ENCODE data around the gene NFKB2.

NFKB2 gene

DNA sequence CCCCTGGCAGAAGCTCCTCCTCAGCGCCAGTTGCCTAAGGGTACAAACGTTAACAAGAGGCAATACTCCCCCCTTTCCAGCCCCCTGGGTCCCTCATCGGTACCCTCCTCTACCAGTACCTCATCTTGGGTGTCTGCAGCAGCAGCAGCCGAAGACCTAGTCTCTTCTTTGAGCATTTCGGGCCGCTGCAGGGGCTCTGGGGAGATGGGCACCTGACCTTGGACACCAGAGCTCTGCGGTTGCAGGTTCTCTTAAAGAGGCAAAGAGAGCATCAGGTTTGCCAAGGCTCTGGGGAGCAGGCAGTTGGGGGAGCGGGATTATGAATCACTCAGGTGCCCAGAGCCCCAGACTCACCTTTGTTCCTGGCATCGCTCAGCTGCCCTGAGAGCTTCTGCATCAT is 28.6 kb downstream of the NFKB2 start (continued):
- TF ChIP-seq, protein P1, sequence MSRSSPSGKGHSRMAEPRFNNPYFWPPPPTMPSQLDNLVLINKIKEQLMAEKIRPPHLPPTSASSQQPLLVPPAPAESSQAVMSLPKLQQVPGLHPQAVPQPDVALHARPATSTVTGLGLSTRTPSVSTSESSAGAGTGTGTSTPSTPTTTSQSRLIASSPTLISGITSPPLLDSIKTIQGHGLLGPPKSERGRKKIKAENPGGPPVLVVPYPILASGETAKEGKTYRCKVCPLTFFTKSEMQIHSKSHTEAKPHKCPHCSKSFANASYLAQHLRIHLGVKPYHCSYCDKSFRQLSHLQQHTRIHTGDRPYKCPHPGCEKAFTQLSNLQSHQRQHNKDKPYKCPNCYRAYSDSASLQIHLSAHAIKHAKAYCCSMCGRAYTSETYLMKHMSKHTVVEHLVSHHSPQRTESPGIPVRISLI (tag by site-specific recombination; IDR thresholded peaks at IDR 0.05): no peak
- TF ChIP-seq, protein P2, sequence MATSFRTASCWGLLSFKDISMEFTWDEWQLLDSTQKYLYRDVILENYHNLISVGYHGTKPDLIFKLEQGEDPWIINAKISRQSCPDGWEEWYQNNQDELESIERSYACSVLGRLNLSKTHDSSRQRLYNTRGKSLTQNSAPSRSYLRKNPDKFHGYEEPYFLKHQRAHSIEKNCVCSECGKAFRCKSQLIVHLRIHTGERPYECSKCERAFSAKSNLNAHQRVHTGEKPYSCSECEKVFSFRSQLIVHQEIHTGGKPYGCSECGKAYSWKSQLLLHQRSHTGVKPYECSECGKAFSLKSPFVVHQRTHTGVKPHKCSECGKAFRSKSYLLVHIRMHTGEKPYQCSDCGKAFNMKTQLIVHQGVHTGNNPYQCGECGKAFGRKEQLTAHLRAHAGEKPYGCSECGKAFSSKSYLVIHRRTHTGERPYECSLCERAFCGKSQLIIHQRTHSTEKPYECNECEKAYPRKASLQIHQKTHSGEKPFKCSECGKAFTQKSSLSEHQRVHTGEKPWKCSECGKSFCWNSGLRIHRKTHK (tag by site-specific recombination; IDR thresholded peaks at IDR 0.05): no peak
- TF ChIP-seq SCRT2 (tag by site-specific recombination; IDR thresholded peaks at IDR 0.05) (no peak), ZNF292 (tag by site-specific recombination; IDR thresholded peaks at IDR 0.05; ENCODE audit: borderline replicate concordance, low read depth) (no peak), EGR2 (tag by site-specific recombination; IDR thresholded peaks at IDR 0.05; ENCODE audit: low read depth) (no peak), KLF8 (tag by site-specific recombination; IDR thresholded peaks at IDR 0.05) (no peak), ZNF654 (tag by site-specific recombination; IDR thresholded peaks at IDR 0.05; ENCODE audit: low read depth) (no peak), ZNF843 (tag by site-specific recombination; IDR thresholded peaks at IDR 0.05) (no peak), ZFP69B (tag by site-specific recombination; IDR thresholded peaks at IDR 0.05) (no peak), ZNF544 (tag by site-specific recombination; IDR thresholded peaks at IDR 0.05) (no peak)
- TF ChIP-seq, protein P3, sequence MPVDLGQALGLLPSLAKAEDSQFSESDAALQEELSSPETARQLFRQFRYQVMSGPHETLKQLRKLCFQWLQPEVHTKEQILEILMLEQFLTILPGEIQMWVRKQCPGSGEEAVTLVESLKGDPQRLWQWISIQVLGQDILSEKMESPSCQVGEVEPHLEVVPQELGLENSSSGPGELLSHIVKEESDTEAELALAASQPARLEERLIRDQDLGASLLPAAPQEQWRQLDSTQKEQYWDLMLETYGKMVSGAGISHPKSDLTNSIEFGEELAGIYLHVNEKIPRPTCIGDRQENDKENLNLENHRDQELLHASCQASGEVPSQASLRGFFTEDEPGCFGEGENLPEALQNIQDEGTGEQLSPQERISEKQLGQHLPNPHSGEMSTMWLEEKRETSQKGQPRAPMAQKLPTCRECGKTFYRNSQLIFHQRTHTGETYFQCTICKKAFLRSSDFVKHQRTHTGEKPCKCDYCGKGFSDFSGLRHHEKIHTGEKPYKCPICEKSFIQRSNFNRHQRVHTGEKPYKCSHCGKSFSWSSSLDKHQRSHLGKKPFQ (tag by site-specific recombination; IDR thresholded peaks at IDR 0.05): no peak
- TF ChIP-seq, protein P4, sequence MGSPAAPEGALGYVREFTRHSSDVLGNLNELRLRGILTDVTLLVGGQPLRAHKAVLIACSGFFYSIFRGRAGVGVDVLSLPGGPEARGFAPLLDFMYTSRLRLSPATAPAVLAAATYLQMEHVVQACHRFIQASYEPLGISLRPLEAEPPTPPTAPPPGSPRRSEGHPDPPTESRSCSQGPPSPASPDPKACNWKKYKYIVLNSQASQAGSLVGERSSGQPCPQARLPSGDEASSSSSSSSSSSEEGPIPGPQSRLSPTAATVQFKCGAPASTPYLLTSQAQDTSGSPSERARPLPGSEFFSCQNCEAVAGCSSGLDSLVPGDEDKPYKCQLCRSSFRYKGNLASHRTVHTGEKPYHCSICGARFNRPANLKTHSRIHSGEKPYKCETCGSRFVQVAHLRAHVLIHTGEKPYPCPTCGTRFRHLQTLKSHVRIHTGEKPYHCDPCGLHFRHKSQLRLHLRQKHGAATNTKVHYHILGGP (tag by site-specific recombination; IDR thresholded peaks at IDR 0.05): no peak
- TF ChIP-seq, protein P5, sequence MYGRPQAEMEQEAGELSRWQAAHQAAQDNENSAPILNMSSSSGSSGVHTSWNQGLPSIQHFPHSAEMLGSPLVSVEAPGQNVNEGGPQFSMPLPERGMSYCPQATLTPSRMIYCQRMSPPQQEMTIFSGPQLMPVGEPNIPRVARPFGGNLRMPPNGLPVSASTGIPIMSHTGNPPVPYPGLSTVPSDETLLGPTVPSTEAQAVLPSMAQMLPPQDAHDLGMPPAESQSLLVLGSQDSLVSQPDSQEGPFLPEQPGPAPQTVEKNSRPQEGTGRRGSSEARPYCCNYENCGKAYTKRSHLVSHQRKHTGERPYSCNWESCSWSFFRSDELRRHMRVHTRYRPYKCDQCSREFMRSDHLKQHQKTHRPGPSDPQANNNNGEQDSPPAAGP (tag by site-specific recombination; IDR thresholded peaks at IDR 0.05): no peak

DNA sequence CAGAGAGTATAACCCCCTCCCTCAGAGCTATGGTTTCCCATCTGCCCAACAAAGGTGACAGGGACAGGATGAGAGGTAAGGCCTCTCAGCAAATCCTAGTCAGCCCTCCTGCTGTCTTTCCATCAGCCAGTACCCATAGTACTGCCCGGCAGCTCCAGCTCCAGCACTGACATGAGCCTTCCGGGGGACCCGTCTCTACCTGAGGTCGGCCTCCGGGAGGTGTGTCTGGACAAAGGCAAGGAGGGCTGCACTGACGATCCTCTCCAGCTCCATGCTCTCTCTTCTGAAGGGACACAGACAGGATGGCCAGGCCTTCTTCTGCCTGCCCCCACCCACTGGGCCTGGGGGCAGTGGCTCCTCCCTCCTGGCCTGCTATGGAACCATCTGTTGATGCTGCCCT is 29.4 kb downstream of the NFKB2 start:
- ChIA-PET CTCF (interaction anchor here (0.5 to 5.6 kb wide), 6 partner anchors 8 to 195 kb away, joined by 3 to 38 read pairs (median 10); partner anchors contain the start of gene CUEDC2), POLR2A (interaction anchor here (1.0 to 1.6 kb wide), 3 partner anchors 11 to 310 kb away, joined by 3 to 7 read pairs (median 4); partner anchors contain the start of gene C10orf95)
- Histone ChIP-seq H3K4me1 (ENCODE audit: control insufficient read depth, insufficient read depth, low read length) (peaks cover 6% of the 10 kb centered on the region), H3K9me3 (ENCODE audit: control insufficient read depth, insufficient read depth, low read depth, low read length) (no peaks in the 10 kb centered on the region), H3K4me3 (ENCODE audit: low read depth, low read length) (no peak overlapping the region), H3K36me3 (ENCODE audit: control insufficient read depth in 2 of 2, insufficient read depth in 1 of 2, low read length in 2 of 2) (peaks cover 0 to 32% of the 10 kb centered on the region in 2 experiments; a peak in 1 of 3 replicates), H3K27ac (ENCODE audit: extremely low read depth, low read depth, low read length) (no peak overlapping the region)
- TF ChIP-seq ZFP3 (tag by site-specific recombination; IDR thresholded peaks at IDR 0.05; ENCODE audit: low read depth) (no peak), SCRT2 (tag by site-specific recombination; IDR thresholded peaks at IDR 0.05) (peak; percentile 41; the same call in 1 of the 2 replicates), GLIS1 (tag by site-specific recombination; IDR thresholded peaks at IDR 0.05) (no peak), ZNF707 (tag by site-specific recombination; IDR thresholded peaks at IDR 0.05) (no peak)

DNA sequence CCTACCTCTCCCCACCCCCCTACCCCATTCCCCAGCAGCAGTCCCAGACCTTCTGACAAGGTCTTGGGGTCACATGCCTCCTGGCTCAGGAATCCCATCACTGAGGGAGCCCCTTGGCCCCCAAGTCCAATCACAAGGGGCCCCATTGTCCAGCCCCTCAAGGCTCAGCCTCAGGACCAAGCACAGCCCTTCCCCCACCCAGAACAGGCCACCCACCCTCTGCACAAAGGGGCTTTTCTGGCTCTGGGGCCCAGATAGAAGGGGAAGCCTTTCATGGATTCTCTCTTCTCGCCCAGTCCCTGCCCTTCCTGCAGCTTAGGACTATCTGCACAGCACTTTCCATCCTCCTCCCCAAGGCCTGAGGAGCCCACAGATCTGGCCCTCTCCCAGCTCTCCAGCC is 29.9 kb downstream of the NFKB2 start:
- peaks cover 0 to 32% of the 10 kb centered on the region in 2 experiments; a peak in 1 of 3 replicates for H3K36me3 ChIP-seq (ENCODE audit: control insufficient read depth in 2 of 2, insufficient read depth in 1 of 2, low read length in 2 of 2)
- ChIA-PET POLR2A (interaction anchor here (1.5 to 1.6 kb wide), 2 partner anchors 11 to 25 kb away, joined by 4 to 7 read pairs; partner anchors contain the start of gene C10orf95), CTCF (interaction anchor here (0.6 to 2.2 kb wide), 4 partner anchors 32 to 195 kb away, joined by 3 to 7 read pairs (median 4); no protein-coding TSS in a partner anchor)
- peaks cover 6% of the 10 kb centered on the region for H3K4me1 ChIP-seq (ENCODE audit: control insufficient read depth, insufficient read depth, low read length)
- H3K27ac ChIP-seq (ENCODE audit: extremely low read depth, low read depth, low read length): no peak overlapping the region
- no peaks in the 10 kb centered on the region for H3K9me3 ChIP-seq (ENCODE audit: control insufficient read depth, insufficient read depth, low read depth, low read length)
- H3K4me3 ChIP-seq (ENCODE audit: low read depth, low read length): no peak overlapping the region
- no peak for TF ChIP-seq ZNF473 (tag by site-specific recombination; IDR thresholded peaks at IDR 0.05)
- TF ChIP-seq ZNF777 (tag by site-specific recombination; IDR thresholded peaks at IDR 0.05; ENCODE audit: borderline replicate concordance): no peak
- TF ChIP-seq ZNF24 (tag by site-specific recombination; IDR thresholded peaks at IDR 0.05): no peak
- TF ChIP-seq, protein P6, sequence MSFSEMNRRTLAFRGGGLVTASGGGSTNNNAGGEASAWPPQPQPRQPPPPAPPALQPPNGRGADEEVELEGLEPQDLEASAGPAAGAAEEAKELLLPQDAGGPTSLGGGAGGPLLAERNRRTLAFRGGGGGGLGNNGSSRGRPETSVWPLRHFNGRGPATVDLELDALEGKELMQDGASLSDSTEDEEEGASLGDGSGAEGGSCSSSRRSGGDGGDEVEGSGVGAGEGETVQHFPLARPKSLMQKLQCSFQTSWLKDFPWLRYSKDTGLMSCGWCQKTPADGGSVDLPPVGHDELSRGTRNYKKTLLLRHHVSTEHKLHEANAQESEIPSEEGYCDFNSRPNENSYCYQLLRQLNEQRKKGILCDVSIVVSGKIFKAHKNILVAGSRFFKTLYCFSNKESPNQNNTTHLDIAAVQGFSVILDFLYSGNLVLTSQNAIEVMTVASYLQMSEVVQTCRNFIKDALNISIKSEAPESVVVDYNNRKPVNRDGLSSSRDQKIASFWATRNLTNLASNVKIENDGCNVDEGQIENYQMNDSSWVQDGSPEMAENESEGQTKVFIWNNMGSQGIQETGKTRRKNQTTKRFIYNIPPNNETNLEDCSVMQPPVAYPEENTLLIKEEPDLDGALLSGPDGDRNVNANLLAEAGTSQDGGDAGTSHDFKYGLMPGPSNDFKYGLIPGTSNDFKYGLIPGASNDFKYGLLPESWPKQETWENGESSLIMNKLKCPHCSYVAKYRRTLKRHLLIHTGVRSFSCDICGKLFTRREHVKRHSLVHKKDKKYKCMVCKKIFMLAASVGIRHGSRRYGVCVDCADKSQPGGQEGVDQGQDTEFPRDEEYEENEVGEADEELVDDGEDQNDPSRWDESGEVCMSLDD (tag by site-specific recombination; IDR thresholded peaks at IDR 0.05): no peak
- TF ChIP-seq ZNF555 (tag by site-specific recombination; conservative IDR thresholded peaks at IDR 0.05): no peak
- no peak for TF ChIP-seq ZNF416 (tag by site-specific recombination; IDR thresholded peaks at IDR 0.05)
- no peak for TF ChIP-seq ZNF626 (tag by site-specific recombination; IDR thresholded peaks at IDR 0.05)
